K562 (cell line): Measurements from ENCODE around the gene ADD1. TPM values are rescaled to one million over a fixed set of nuclear protein-coding genes. Genes with fewer than 3 reads are reported as not detected.
A peak's percentile ranks its signal among the peaks of the same experiment; 100 is the strongest.

Experiments used
- ARID2 ChIP-seq: fragments of 450-650 bp; IDR thresholded peaks from 2 replicates; pipeline ENCODE4 v1.6.1; 2017; ENCODE audit warnings: antibody characterized with exemption, mild to moderate bottlenecking
- BHLHE40 ChIP-seq: IDR thresholded peaks from 2 replicates; pipeline ENCODE4 v1.6.1; 2011; ENCODE audit warnings: low read length, improper control_type of control experiment
- CBX1 ChIP-seq: sonication (generic); IDR thresholded peaks from 2 replicates; pipeline ENCODE4 v1.6.1; 2016; ENCODE audit warnings: antibody characterized with exemption, low read depth, mild to moderate bottlenecking
- HCFC1 ChIP-seq: IDR thresholded peaks from 2 replicates; pipeline ENCODE4 v1.6.1; 2012; ENCODE audit warnings: low read depth, low read length, improper control_type of control experiment
- JUN ChIP-seq, 2 experiments: sonication (generic) in 1 of 2; formaldehyde crosslinking in 1 of 2; IDR thresholded peaks; 2 replicates each; pipeline versions ENCODE4 v1.6.1 to v1.8.0; 2012 to 2022; ENCODE audit warnings: borderline replicate concordance in 2 of 2, mild to moderate bottlenecking in 2 of 2, improper control_type of control experiment in 1 of 2, low read depth in 1 of 2, low read length in 1 of 2, missing genetic modification reagents in 1 of 2
- NEUROD1 ChIP-seq: fragments of 150-350 bp; IDR thresholded peaks from 2 replicates; pipeline ENCODE4 v1.6.1; 2014; ENCODE audit warnings: borderline replicate concordance, low read length, low read depth; ENCODE audit not compliant: partially characterized antibody
- POLR2A ChIP-seq: fragments of 450-650 bp; conservative IDR thresholded peaks from 2 replicates; pipeline ENCODE4 v1.6.1; 2016
- POU5F1 ChIP-seq: fragments of 150-350 bp; IDR thresholded peaks from 2 replicates; pipeline ENCODE4 v1.6.1; 2014; ENCODE audit warnings: borderline replicate concordance, low read length, low read depth, mild to moderate bottlenecking; ENCODE audit not compliant: partially characterized antibody
- RCOR1 ChIP-seq, 2 experiments: IDR thresholded peaks; 2 replicates each; pipeline ENCODE4 v1.6.1; 2012; ENCODE audit warnings: low read depth in 2 of 2, low read length in 2 of 2, borderline replicate concordance in 1 of 2, improper control_type of control experiment in 1 of 2
- SP1 ChIP-seq: sonication (generic); formaldehyde crosslinking; IDR thresholded peaks from 2 replicates; pipeline ENCODE4 v1.8.1; 2022; ENCODE audit warnings: mild to moderate bottlenecking, missing genetic modification reagents
- ZNF217 ChIP-seq: sonication (generic); formaldehyde crosslinking; IDR thresholded peaks from 2 replicates; pipeline ENCODE4 v1.8.0; 2022; ENCODE audit warnings: mild to moderate bottlenecking, missing genetic modification reagents
- ZNF263 ChIP-seq: sonication (generic); formaldehyde crosslinking; IDR thresholded peaks from 2 replicates; pipeline ENCODE4 v1.8.0; 2022; ENCODE audit warnings: mild to moderate bottlenecking, missing genetic modification reagents, borderline replicate concordance
- ZNF584 ChIP-seq: fragments of 200-800 bp; sonication (Bioruptor generic); IDR thresholded peaks from 2 replicates; pipeline ENCODE4 v1.6.1; 2016; ENCODE audit warnings: low read depth, mild to moderate bottlenecking, missing genetic modification characterization, missing compliant biosample characterization
- polyA plus RNA-seq, 8 experiments: library from polyadenylated mRNA; depleted of rRNA in 4 of 8; stranded (reverse) in 5 of 8; unstranded in 3 of 8; fragments of >200 nt; fragmentation: Nextera tagmentation in 2 of 8; fragmentation: Illumina TruSeq in 1 of 8; extraction: Ambion mirVana in 2 of 8; extraction: Trizol in 1 of 8; gene quantifications; 2 replicates each; pipeline versions ENCODE4 v1.2.1 to v1.2.3, GENCODE V29; 2011 to 2014; ENCODE audit warnings: inconsistent platforms in 1 of 8, missing spikeins in 1 of 8
- total RNA-seq, 7 experiments: library from RNA; depleted of rRNA in 6 of 7; stranded (reverse); fragments of >200 nt in 6 of 7; fragmentation: Illumina TruSeq in 2 of 7; extraction: Trizol in 2 of 7; gene quantifications; 2 replicates each; pipeline versions ENCODE4 v1.2.1 to v1.2.3, GENCODE V29; 2011 to 2021; ENCODE audit warnings: low replicate concordance in 1 of 7
- TF ChIP-seq, protein P1 (sequence below): fragments of 150-350 bp; IDR thresholded peaks from 2 replicates; pipeline ENCODE4 v1.6.1; 2014; ENCODE audit warnings: low read depth, mild to moderate bottlenecking, low read length, borderline replicate concordance
- TF ChIP-seq, protein P2 (sequence below): IDR thresholded peaks from 2 replicates; pipeline ENCODE4 v1.6.1; 2011; ENCODE audit warnings: borderline replicate concordance, low read depth, mild to moderate bottlenecking, moderate library complexity, low read length; ENCODE audit not compliant: insufficient read depth, poor library complexity, severe bottlenecking
- TF ChIP-seq, protein P3 (sequence below): fragments of 250-450 bp; sonication (Bioruptor Pico); IDR thresholded peaks from 2 replicates; pipeline ENCODE4 v1.5.0; 2022; ENCODE audit warnings: mild to moderate bottlenecking
- TF ChIP-seq, protein P4 (sequence below): sonication (generic); formaldehyde crosslinking; IDR thresholded peaks from 2 replicates; pipeline ENCODE4 v1.9.0; 2022; ENCODE audit warnings: mild to moderate bottlenecking, missing genetic modification reagents

The ADD1 gene
- total and polyA plus RNA-seq, 9 of the 15 experiments (the other 6 are each of a cell fraction or from before 2014, with no cell fraction given) = 17.5 to 153 (median 74.0) TPM

DNA sequence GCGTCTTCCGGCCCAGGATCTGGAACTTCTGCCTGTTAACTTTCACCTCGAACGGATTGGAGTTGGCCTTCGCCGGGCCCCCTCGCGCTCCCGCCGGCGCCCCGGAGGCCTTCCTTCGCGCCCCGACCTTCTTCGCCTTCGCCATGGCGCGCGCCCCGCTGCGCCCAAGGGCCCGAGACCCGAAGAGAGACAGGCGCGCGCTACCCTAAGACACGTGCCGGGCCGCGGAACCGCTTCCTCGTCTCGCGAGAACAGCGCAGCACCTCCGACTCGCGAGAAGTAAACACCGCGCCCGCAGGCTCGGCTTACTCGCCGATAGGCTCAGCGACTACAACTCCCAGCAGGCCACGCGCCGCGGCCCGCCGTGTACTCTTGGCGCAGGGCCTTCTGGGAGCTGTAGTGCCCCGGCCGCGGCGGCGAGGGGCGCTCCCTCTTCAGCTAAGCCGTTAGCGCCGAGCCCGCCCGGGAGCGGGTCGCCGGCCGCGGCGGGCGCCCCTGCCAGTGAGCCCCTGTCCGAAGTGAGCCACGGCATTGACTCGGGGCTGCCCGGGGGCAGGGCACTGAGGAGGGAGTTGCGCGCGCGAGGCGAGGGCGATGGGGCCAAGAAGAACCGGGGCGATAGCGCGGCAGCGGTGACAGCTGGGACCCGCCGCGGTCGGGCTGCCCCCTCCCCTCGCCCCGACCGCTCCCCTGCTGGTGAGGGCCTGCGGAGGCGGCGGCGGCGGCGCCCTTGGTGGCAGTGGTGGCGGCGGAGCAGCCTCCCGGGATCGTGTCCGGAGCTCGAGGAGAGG lies 119.7 kb downstream of the ADD1 start, which contains the start of the genes GRK4 and NOP14 (continued):
- TF ChIP-seq, protein P1, sequence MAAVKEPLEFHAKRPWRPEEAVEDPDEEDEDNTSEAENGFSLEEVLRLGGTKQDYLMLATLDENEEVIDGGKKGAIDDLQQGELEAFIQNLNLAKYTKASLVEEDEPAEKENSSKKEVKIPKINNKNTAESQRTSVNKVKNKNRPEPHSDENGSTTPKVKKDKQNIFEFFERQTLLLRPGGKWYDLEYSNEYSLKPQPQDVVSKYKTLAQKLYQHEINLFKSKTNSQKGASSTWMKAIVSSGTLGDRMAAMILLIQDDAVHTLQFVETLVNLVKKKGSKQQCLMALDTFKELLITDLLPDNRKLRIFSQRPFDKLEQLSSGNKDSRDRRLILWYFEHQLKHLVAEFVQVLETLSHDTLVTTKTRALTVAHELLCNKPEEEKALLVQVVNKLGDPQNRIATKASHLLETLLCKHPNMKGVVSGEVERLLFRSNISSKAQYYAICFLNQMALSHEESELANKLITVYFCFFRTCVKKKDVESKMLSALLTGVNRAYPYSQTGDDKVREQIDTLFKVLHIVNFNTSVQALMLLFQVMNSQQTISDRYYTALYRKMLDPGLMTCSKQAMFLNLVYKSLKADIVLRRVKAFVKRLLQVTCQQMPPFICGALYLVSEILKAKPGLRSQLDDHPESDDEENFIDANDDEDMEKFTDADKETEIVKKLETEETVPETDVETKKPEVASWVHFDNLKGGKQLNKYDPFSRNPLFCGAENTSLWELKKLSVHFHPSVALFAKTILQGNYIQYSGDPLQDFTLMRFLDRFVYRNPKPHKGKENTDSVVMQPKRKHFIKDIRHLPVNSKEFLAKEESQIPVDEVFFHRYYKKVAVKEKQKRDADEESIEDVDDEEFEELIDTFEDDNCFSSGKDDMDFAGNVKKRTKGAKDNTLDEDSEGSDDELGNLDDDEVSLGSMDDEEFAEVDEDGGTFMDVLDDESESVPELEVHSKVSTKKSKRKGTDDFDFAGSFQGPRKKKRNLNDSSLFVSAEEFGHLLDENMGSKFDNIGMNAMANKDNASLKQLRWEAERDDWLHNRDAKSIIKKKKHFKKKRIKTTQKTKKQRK = no peak
- TF ChIP-seq SP1 (CRISPR knock-in tag) (peak; percentile 67; the same call in 1 of the 2 replicates), RCOR1 (IDR thresholded peaks at IDR 0.05; ENCODE audit: borderline replicate concordance in 1 of 2, low read depth in 2 of 2, low read length in 2 of 2) (no peak), POU5F1 (peak; percentile 75), ZNF217 (no peak), BHLHE40 (peak; percentile 99), JUN (IDR thresholded peaks at IDR 0.05; ENCODE audit: borderline replicate concordance, low read depth, low read length) (peak; percentile 70; the same call in 1 of the 2 replicates), JUN (CRISPR knock-in tag; IDR thresholded peaks at IDR 0.05; ENCODE audit: borderline replicate concordance) (no peak; the same call in 1 of the 2 replicates), CBX1 (no peak; the same call in 1 of the 2 replicates), ARID2 (no peak), POLR2A (peak; percentile 88), NEUROD1 (peak; percentile 86), ZNF584 (CRISPR knock-in tag) (peak; percentile 91), ZNF263 (CRISPR knock-in tag) (peak; percentile 40; the same call in 1 of the 2 replicates), HCFC1 (peak; percentile 99)
- TF ChIP-seq, protein P2, sequence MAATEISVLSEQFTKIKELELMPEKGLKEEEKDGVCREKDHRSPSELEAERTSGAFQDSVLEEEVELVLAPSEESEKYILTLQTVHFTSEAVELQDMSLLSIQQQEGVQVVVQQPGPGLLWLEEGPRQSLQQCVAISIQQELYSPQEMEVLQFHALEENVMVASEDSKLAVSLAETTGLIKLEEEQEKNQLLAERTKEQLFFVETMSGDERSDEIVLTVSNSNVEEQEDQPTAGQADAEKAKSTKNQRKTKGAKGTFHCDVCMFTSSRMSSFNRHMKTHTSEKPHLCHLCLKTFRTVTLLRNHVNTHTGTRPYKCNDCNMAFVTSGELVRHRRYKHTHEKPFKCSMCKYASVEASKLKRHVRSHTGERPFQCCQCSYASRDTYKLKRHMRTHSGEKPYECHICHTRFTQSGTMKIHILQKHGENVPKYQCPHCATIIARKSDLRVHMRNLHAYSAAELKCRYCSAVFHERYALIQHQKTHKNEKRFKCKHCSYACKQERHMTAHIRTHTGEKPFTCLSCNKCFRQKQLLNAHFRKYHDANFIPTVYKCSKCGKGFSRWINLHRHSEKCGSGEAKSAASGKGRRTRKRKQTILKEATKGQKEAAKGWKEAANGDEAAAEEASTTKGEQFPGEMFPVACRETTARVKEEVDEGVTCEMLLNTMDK = no peak
- TF ChIP-seq, protein P3, sequence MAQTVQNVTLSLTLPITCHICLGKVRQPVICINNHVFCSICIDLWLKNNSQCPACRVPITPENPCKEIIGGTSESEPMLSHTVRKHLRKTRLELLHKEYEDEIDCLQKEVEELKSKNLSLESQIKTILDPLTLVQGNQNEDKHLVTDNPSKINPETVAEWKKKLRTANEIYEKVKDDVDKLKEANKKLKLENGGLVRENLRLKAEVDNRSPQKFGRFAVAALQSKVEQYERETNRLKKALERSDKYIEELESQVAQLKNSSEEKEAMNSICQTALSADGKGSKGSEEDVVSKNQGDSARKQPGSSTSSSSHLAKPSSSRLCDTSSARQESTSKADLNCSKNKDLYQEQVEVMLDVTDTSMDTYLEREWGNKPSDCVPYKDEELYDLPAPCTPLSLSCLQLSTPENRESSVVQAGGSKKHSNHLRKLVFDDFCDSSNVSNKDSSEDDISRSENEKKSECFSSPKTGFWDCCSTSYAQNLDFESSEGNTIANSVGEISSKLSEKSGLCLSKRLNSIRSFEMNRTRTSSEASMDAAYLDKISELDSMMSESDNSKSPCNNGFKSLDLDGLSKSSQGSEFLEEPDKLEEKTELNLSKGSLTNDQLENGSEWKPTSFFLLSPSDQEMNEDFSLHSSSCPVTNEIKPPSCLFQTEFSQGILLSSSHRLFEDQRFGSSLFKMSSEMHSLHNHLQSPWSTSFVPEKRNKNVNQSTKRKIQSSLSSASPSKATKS (CRISPR knock-in tag) = no peak
- TF ChIP-seq, protein P4, sequence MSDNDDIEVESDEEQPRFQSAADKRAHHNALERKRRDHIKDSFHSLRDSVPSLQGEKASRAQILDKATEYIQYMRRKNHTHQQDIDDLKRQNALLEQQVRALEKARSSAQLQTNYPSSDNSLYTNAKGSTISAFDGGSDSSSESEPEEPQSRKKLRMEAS = peak; percentile 97
